Endothelial cell of umbilical vein (primary cell): ENCODE results near the gene AQP10. TPM values are rescaled to one million over a fixed set of nuclear protein-coding genes. Genes with fewer than 3 reads are reported as not detected.

ENCODE experiments used
- BruUV-seq: library from RNA; stranded (reverse); fragments of 400-500 nt; replicated peaks from 2 replicates; lab custom pipeline; 2021; lab: Mats Ljungman, UMichigan
- CTCF ChIA-PET: fragments of 300-600, 350-600 bp; sonication (Branson Sonifier 250); formaldehyde crosslinking; loops from one replicate; lab custom pipeline; 2021; ENCODE audit warnings: antibody characterized with exemption, inconsistent platforms; lab: Charles Lee
- POLR2A ChIA-PET: fragments of 300-600, 350-600 bp; sonication (Branson Sonifier 250); formaldehyde crosslinking; loops from one replicate; lab custom pipeline; 2021; ENCODE audit warnings: antibody characterized with exemption, inconsistent platforms; lab: Charles Lee
- DNase-seq: peaks from one replicate; pipeline ENCODE4 v3.0.0-alpha.2; 2011; ENCODE audit warnings: low read depth, low spot score
- FAIRE-seq: peaks from 2 replicates; lab custom pipeline; 2011; peaks lifted over from hg19 to GRCh38; lab: Jason Lieb, UNC
- H2AFZ ChIP-seq: 2 replicates; pipeline ENCODE4 v1.6.0; 2012; ENCODE audit warnings: low read depth, low read length, control low read depth, inconsistent platforms
- H3K27ac ChIP-seq: 2 replicates; pipeline ENCODE4 v1.5.1; 2011; ENCODE audit warnings: low read depth, mild to moderate bottlenecking, control low read depth, low read length, moderate library complexity; ENCODE audit not compliant: insufficient read depth
- H3K27me3 ChIP-seq, 2 experiments: 2 replicates each; pipeline versions ENCODE4 v1.6.0 to v1.6.1; 2011; ENCODE audit warnings: low read length in 2 of 2, mixed read lengths in 1 of 2; ENCODE audit not compliant: control insufficient read depth in 2 of 2, insufficient read depth in 2 of 2
- H3K36me3 ChIP-seq, 2 experiments: 2 replicates in 1 of 2; 3 replicates in 1 of 2; pipeline ENCODE4 v1.5.1; 2011; ENCODE audit warnings: low read length in 2 of 2, mild to moderate bottlenecking in 1 of 2, moderate library complexity in 1 of 2; ENCODE audit not compliant: control insufficient read depth in 2 of 2, insufficient read depth in 2 of 2; ENCODE audit errors: extremely low read depth in 1 of 2
- H3K4me1 ChIP-seq: 3 replicates; pipeline ENCODE4 v1.5.1; 2011; ENCODE audit warnings: mild to moderate bottlenecking, low read length; ENCODE audit not compliant: control insufficient read depth, insufficient read depth; ENCODE audit errors: extremely low read depth
- H3K4me2 ChIP-seq: 2 replicates; pipeline ENCODE4 v1.6.1; 2011; ENCODE audit warnings: low read length, control low read depth, mixed read lengths; ENCODE audit not compliant: insufficient read depth
- H3K4me3 ChIP-seq, 3 experiments: fragments of 200-600 bp in 1 of 3; sonication (generic), shearing (Covaris generic) in 1 of 3; replicated peaks in 1 of 3; 2 replicates each; pipeline ENCODE4 v1.5.1; 2011 to 2016; ENCODE audit warnings: control low read depth in 3 of 3, low read length in 3 of 3, mild to moderate bottlenecking in 2 of 3, inconsistent platforms in 1 of 3, low read depth in 1 of 3, moderate library complexity in 1 of 3; ENCODE audit not compliant: insufficient read depth in 1 of 3
- H3K79me2 ChIP-seq: 2 replicates; pipeline ENCODE4 v1.6.0; 2012; ENCODE audit warnings: low read length, inconsistent platforms; ENCODE audit not compliant: control insufficient read depth, insufficient read depth
- H3K9ac ChIP-seq: replicated peaks from 2 replicates; pipeline ENCODE3; 2011; ENCODE audit warnings: low read length, control low read depth; ENCODE audit not compliant: insufficient read depth; ENCODE audit errors: extremely low read depth
- H3K9me1 ChIP-seq: replicated peaks from 3 replicates; pipeline ENCODE4 v1.6.0; 2011; ENCODE audit warnings: mild to moderate bottlenecking, low read length; ENCODE audit not compliant: control insufficient read depth, insufficient read depth; ENCODE audit errors: extremely low read depth
- H3K9me3 ChIP-seq: replicated peaks from 2 replicates; pipeline ENCODE4 v1.5.1; 2012; ENCODE audit warnings: low read length, inconsistent platforms; ENCODE audit not compliant: control insufficient read depth, insufficient read depth
- H4K20me1 ChIP-seq: replicated peaks from 2 replicates; pipeline ENCODE3; 2011; ENCODE audit warnings: mild to moderate bottlenecking, low read length; ENCODE audit not compliant: control insufficient read depth, insufficient read depth; ENCODE audit errors: extremely low read depth
- FOS ChIP-seq: IDR thresholded peaks from 2 replicates; pipeline ENCODE4 v1.6.1; 2011; ENCODE audit warnings: mild to moderate bottlenecking, low read length, moderate library complexity, borderline replicate concordance; ENCODE audit not compliant: insufficient read depth
- dilution Hi-C: fragments of 300-500 bp; cut with MboI; formaldehyde crosslinking; loops from one replicate; pipeline ENCODE4 v1.15.0; 2019; ENCODE audit warnings: low sequenced_read_pairs; ENCODE audit not compliant: extremely low pct_ligation_motif_present
- intact Hi-C: fragments of 100-400 bp; cut with micrococcal nuclease; formaldehyde crosslinking; loops from one replicate; pipeline ENCODE4 v1.10.0; 2022
- polyA plus RNA-seq, 4 experiments: library from polyadenylated mRNA; depleted of rRNA in 3 of 4; stranded (reverse) in 3 of 4; unstranded in 1 of 4; fragments of >200 nt; gene quantifications; 2 replicates each; pipeline versions ENCODE4 v1.2.1 to v1.2.3, GENCODE V29; 2011 to 2012; ENCODE audit warnings: missing spikeins in 1 of 4
- total RNA-seq: library from RNA; stranded (reverse); gene quantifications from 2 replicates; pipeline ENCODE4 v1.2.3, GENCODE V29; 2021
- TF ChIP-seq, protein P1 (sequence below), 2 donors: IDR thresholded peaks; 1 replicate in 1 of 2; 2 replicates in 1 of 2; pipeline ENCODE4 v1.5.1; 2011; ENCODE audit warnings: low read length in 2 of 2, mild to moderate bottlenecking in 2 of 2, moderate library complexity in 2 of 2, control low read depth in 1 of 2, inconsistent platforms in 1 of 2, low read depth in 1 of 2; ENCODE audit not compliant: insufficient read depth in 1 of 2; ENCODE audit errors: extremely low read depth in 1 of 2

The AQP10 gene
- total and polyA plus RNA-seq, 2 donors (not counting 3 experiments of a cell fraction or from before 2014, with no cell fraction given) = not detected

DNA sequence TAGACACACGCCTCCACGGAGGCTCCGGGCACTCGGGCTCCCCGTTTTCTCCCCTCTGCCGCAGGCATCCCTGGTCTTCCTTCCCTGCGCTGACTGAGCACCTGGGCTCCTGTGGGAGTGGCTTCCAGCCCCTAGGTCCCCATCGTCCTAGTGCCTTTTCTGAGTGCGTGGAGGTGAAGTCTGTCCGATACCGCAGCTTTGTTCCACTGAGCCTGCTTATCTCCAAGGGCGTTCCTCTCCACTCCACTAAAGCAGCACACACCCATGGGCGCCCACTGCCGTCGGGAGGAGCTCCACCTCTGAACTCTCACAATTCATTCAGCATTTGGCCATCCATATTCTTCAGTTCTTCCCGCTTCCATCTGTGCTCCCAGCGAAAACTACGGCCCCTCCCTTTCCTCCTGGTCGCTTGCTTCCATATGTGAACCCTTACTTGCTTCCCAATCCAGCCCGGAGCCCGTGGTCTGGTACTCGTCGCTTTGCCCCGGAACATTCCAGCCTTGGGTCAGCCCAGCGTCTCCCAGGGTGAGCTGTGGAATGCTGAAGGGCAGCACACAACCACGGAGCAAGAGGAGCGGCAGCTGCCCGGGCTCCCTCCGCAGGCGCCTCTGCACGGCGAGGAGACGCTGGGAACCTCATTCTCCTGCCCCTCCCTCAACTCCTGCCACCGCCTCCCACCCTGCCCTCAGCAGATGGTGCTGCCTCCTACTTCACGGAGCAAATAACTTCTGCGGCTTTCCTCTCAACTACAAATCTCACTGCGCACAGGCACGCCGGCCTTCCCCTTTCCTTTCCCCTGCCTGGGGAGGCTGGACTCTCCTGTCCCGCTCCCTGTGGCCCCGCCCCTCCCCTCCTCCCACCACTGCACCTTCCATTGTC, 31.9 kb downstream of the AQP10 start:
- POLR2A ChIA-PET = no interaction called here
- Histone ChIP-seq H3K4me3 (peak overlapping the region in 2 of 3 experiments; percentile 19 to 46), H3K79me2 (no peaks in the 10 kb centered on the region), H3K9me3 (no peaks in the 10 kb centered on the region), H3K9ac (no peak overlapping the region), H2AFZ (peak overlapping the region; percentile 88), H3K27ac (no peak overlapping the region), H3K36me3 (peaks cover 2 to 15% of the 10 kb centered on the region in 2 experiments), H3K4me2 (peak overlapping the region; percentile 55), H3K27me3 (no peaks in the 10 kb centered on the region), H3K9me1 (no peaks in the 10 kb centered on the region), H4K20me1 (no peaks in the 10 kb centered on the region), H3K4me1 (peaks cover 14% of the 10 kb centered on the region)
- dilution Hi-C loops = no loop called here
- peak; percentile 56 for DNase-seq
- intact Hi-C loops = loop anchor here (1.0 kb wide), 3 partner anchors 27 to 193 kb away; partner anchors contain the start of gene IL6R
- peak; percentile 80 for FAIRE-seq
- CTCF ChIA-PET = interaction anchor here (0.6 to 5.4 kb wide), 13 partner anchors 9 to 194 kb away, joined by 3 to 35 read pairs (median 4); no protein-coding TSS in a partner anchor
- no TSS peak for BruUV-seq
- TF ChIP-seq FOS = no peak
- TF ChIP-seq, protein P1, sequence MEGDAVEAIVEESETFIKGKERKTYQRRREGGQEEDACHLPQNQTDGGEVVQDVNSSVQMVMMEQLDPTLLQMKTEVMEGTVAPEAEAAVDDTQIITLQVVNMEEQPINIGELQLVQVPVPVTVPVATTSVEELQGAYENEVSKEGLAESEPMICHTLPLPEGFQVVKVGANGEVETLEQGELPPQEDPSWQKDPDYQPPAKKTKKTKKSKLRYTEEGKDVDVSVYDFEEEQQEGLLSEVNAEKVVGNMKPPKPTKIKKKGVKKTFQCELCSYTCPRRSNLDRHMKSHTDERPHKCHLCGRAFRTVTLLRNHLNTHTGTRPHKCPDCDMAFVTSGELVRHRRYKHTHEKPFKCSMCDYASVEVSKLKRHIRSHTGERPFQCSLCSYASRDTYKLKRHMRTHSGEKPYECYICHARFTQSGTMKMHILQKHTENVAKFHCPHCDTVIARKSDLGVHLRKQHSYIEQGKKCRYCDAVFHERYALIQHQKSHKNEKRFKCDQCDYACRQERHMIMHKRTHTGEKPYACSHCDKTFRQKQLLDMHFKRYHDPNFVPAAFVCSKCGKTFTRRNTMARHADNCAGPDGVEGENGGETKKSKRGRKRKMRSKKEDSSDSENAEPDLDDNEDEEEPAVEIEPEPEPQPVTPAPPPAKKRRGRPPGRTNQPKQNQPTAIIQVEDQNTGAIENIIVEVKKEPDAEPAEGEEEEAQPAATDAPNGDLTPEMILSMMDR (IDR thresholded peaks at IDR 0.05; ENCODE audit: extremely low read depth in 1 of 2, insufficient read depth in 1 of 2, low read depth in 1 of 2, low read length in 2 of 2) = peak in 1 of 2 donors; percentile 1
